SHP77 treated with DMSO at 0.1 percent for 48 hours (cell line): Measurements from ENCODE around the gene SETD3.

Experiments
- DNase-seq: peaks from one replicate; lab custom pipeline; 2025; lab: John Stamatoyannopoulos, UW

The SETD3 gene

GRCh38 chr14:99516871-99517642, 36.4 kb upstream of the SETD3 start:
- DNase-seq = no peak

GRCh38 chr14:99516156-99516870, 35.7 kb upstream of the SETD3 start:
- no peak for DNase-seq

GRCh38 chr14:99515301-99516155, 34.9 kb upstream of the SETD3 start:
- no peak for DNase-seq

GRCh38 chr14:99514552-99515300, 34.1 kb upstream of the SETD3 start:
- DNase-seq = no peak

- DNase-seq = no peak
These were observed 33.4 kb upstream of the SETD3 start for GRCh38 chr14:99513946-99514551.

GRCh38 chr14:99513183-99513694, 32.6 kb upstream of the SETD3 start:
- DNase-seq = no peak

- DNase-seq = no peak
These were observed 32.0 kb upstream of the SETD3 start for GRCh38 chr14:99512571-99513182.

GRCh38 chr14:99512110-99512449, 31.4 kb upstream of the SETD3 start:
- DNase-seq = no peak

- no peak for DNase-seq
These were observed 30.9 kb upstream of the SETD3 start for GRCh38 chr14:99511421-99512109.

GRCh38 chr14:99510556-99511139, 30.0 kb upstream of the SETD3 start:
- no peak for DNase-seq

- no peak for DNase-seq
These were observed 29.4 kb upstream of the SETD3 start for GRCh38 chr14:99509871-99510555.

GRCh38 chr14:99508896-99509629, 28.4 kb upstream of the SETD3 start:
- no peak for DNase-seq

- DNase-seq = no peak
These were observed 27.4 kb upstream of the SETD3 start for GRCh38 chr14:99507860-99508640.

- no peak for DNase-seq
These were observed 25.6 kb upstream of the SETD3 start for GRCh38 chr14:99506276-99506675.

- no peak for DNase-seq
These were observed 24.4 kb upstream of the SETD3 start for GRCh38 chr14:99505089-99505488.

GRCh38 chr14:99503848-99504453, 23.3 kb upstream of the SETD3 start:
- DNase-seq = no peak

- no peak for DNase-seq
These were observed 22.3 kb upstream of the SETD3 start for GRCh38 chr14:99502989-99503421.
